Posterior vena cava (tissue), 2 donors: ENCODE results near the gene CPHXL. TPM values are rescaled to one million over a fixed set of nuclear protein-coding genes. Genes with fewer than 3 reads are reported as not detected.

Experiments
- DNase-seq: peaks from one replicate; pipeline ENCODE4 v3.0.0-alpha.2; 2020; ENCODE audit warnings: low spot score
- intact Hi-C, 2 donors: fragments of 100-400 bp; cut with DNase I; formaldehyde crosslinking; loops; one replicate each; pipeline versions ENCODE4 v1.14.1 to v1.14.2; 2022 to 2023
- total RNA-seq, 2 donors: library from RNA; stranded (reverse); fragmentation: NEBNext Ultra II Directional; extraction: Animal tissue kit (Norgen Biotek cat#: 25700); gene quantifications; one replicate each; pipeline ENCODE4 v1.2.1, GENCODE V29; 2021
- donor health status: DM: yes; HTN: yes; CAD: no.
- donor health status: DM: yes; HTN: yes; CAD: no.

The CPHXL gene
- total RNA-seq, 2 donors from 2014 or later, result not detected

- intact Hi-C loops, result no loop called here
- DNase-seq, result no peak
These were observed 11.6 kb downstream of the CPHXL start for GRCh38 chr16:75714661-75715060.

- no peak for DNase-seq
- intact Hi-C loops, result no loop called here
These were observed 15.9 kb downstream of the CPHXL start for GRCh38 chr16:75710344-75710743.

GRCh38 chr16:75703306-75703705 lies 23.0 kb downstream of the CPHXL start:
- intact Hi-C loops, result no loop called here

GRCh38 chr16:75702242-75702641 lies 24.0 kb downstream of the CPHXL start:
- intact Hi-C loops, result no loop called here
- no peak for DNase-seq

More at GRCh38 chr16:75703306-75703705, 23.0 kb downstream of the CPHXL start:
- DNase-seq, result no peak

DNA sequence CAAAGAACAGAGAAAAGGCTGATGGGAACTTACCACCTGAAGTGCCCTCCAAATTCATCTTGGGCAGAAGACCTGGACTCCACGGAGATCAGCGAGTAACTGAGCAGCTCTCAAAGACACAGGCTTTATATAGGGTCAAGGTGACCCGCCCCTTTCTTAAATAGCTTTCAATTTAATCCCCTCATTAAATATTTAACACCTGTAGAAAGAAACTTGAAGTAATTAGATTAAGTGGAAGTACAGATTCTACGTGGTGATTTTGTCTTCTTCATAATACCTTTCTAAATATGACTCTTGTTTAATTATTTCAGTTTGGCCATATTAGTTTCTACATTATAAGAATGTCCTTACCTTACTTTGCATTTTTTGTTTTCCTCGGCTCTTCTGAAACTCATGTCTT lies 24.9 kb downstream of the CPHXL start, which contains the start of gene DUXB:
Gene DUXB, minus strand, starts transcription at position 101 of the 400 bp plus-strand sequence. Its CDS starts 43 bp downstream, at position 58.
- intact Hi-C loops, result no loop called here
- no peak for DNase-seq

DNA sequence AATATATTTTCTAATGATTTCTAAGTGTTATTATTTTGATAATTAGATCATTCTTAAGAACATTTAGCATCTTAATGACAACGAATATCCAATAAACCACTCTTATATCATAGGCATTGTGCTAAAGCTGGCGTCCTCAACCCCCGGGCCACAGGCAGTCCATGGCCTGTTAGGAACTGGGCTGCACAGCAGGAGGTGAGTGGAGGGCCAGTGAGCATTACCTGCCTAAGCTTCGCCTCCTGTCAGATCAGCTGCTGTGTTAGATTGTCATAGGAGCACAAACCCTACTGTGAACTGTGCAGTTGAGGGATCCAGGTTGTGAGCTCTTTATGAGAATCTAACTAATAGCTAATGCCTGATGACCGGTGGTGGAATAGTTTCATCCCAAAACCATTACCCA lies 28.7 kb downstream of the CPHXL start:
- no peak for DNase-seq
- intact Hi-C loops, result no loop called here

GRCh38 chr16:75695708-75696107 lies 30.6 kb downstream of the CPHXL start:
- intact Hi-C loops, result no loop called here
- no peak for DNase-seq

- intact Hi-C loops, result no loop called here
- no peak for DNase-seq
These were observed 38.9 kb downstream of the CPHXL start for GRCh38 chr16:75687361-75687760.

- intact Hi-C loops, result no loop called here
- no peak for DNase-seq
These were observed 44.0 kb downstream of the CPHXL start for GRCh38 chr16:75682308-75682707.

DNA sequence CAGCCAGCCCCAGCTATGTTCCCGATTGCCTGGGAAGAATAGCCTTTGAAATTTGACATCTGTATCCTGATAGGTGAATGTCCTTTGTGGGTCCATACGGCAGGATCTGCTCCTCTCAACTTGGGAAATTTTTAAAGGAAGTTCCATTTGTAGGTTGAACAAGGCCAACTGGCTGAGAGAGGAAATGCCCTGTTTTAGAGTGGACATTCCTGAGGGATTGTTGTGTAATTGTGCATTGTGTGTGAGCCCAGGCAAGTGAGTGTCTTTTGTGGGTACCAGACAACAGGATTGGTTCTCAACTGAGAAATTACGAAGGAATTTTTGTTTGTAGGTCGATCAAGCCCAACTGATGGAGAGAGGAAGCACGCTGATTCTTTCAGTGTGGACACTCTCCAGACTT lies 46.9 kb downstream of the CPHXL start:
- intact Hi-C loops, result no loop called here
- no peak for DNase-seq

DNA sequence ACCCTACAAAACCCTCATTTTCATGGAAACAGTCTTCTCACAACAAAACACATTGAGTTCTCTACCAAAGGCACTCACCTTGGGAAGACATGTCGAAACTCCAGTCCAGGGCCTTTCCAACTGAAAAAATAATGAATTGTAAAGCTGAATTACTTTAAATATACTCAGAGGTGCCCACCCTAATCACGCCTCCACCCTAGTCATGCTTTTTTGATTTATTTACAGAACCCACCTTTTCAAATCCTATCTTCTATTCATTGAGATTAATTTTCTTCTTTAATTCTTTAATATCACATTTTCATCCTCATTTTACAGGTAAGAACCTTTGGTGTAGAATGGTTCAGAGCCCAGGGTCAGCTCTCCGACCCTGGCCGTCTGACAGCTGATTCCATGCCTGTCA lies 49.4 kb downstream of the CPHXL start, which contains the start of gene CPHXL2:
Gene CPHXL2, minus strand, starts transcription at position 101 of the 400 bp plus-strand sequence. Its CDS starts 10 bp downstream, at position 91.
- intact Hi-C loops, result no loop called here
- DNase-seq, result no peak

GRCh38 chr16:75667503-75667902 lies 58.8 kb downstream of the CPHXL start:
- no peak for DNase-seq

More at GRCh38 chr16:75667503-75667902, 58.8 kb downstream of the CPHXL start:
- intact Hi-C loops, result no loop called here

Other genes with a start within 250 kb of the CPHXL start
- 1 to 10 TPM in 1 of 2 donors, under 1 TPM in 1; 0.86 to 1.6 TPM for gene CHST6, start 231.0 kb downstream of the CPHXL start, total RNA-seq
- gene CHST5, start 190.4 kb downstream of the CPHXL start, total RNA-seq, result not detected
- gene TMEM231, start 170.2 kb downstream of the CPHXL start, total RNA-seq, result 1 to 10 TPM; 6.8 to 9.4 TPM
- 10 to 100 TPM; 94.3 to 96.0 TPM for gene GABARAPL2, start 160.1 kb downstream of the CPHXL start, total RNA-seq
- gene ADAT1, start 103.2 kb downstream of the CPHXL start, total RNA-seq, result 10 to 100 TPM; 26.0 to 29.1 TPM
- gene KARS1, start 78.8 kb downstream of the CPHXL start, total RNA-seq, result 10 to 100 TPM; 67.6 to 75.0 TPM
- 10 to 100 TPM; 48.4 to 49.7 TPM for gene TERF2IP, start 78.7 kb downstream of the CPHXL start, total RNA-seq
- gene CPHXL2, start 49.5 kb downstream of the CPHXL start, total RNA-seq, result not detected
- gene DUXB, start 25.0 kb downstream of the CPHXL start, total RNA-seq, result not detected